HG02610 (cell line): ENCODE data around the gene SLC25A21.

Source experiments
- ATAC-seq: cut with Tn5 transposase; IDR thresholded peaks from one replicate; pipeline ENCODE4 v1.9.1; 2021; ENCODE audit warnings: mild to moderate bottlenecking, moderate library complexity; ENCODE audit not compliant: unreplicated experiment

SLC25A21 gene

GRCh38 chr14:36791402-36791801 lies 381.0 kb downstream of the SLC25A21 start:
- ATAC-seq, result no peak

DNA sequence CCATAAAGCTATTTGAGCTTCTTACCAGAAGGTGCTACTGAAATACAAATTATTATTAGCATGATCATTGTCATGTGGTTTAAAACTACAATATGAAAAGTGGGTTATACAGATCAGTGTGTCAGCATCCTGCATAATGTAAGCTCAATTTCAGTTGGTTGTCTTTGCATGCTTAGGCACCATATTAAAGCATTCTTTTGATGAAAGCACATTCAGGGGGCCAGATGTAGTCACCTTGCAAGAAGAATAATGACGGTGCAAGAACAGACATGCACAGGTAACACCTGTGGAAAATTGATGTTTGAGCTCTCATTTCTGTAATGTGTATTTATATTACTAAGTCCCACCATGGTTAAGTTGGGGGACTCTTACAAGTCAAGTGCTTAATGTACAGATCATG lies 386.9 kb downstream of the SLC25A21 start:
- no peak for ATAC-seq

- no peak for ATAC-seq
Measured at GRCh38 chr14:36784541-36784940, 387.9 kb downstream of the SLC25A21 start.

DNA sequence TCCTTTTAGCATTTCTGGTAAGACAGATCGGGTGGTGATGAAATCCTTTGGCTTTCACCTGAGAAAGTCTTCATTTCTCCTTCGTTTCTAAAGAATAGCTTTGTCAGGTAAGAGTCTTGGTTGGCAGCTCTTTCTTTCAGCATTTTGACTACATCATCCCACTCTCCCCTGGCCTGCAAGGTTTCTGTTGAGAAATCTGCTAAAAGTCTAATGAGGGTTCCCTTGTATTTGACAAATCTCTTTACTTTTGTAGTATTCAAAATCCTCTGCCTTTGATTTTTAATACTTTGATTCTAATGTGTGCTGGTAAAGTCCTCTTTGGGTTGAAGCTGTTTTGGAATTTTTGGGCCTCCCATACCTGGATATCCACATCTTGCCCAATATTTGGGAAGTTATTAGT lies 390.5 kb downstream of the SLC25A21 start:
- ATAC-seq, result no peak

DNA sequence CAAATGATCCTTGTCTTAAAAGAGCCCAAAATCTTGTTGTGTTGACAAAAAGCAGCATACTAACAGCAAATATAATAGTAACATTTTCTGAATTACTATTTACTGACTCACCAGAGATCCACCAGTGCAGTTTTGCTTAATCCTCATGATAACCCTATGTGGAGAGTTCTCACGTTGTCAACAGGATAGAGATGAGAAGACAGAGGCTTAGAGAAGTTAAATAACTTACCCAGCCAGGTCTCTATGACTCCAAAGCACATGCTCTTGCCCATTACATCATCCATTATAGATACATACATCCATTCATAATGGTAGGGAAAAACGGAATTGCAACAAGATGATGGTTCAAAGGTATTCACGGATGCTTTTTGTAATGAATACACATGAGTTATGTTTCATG lies 398.8 kb downstream of the SLC25A21 start:
- no peak for ATAC-seq

DNA sequence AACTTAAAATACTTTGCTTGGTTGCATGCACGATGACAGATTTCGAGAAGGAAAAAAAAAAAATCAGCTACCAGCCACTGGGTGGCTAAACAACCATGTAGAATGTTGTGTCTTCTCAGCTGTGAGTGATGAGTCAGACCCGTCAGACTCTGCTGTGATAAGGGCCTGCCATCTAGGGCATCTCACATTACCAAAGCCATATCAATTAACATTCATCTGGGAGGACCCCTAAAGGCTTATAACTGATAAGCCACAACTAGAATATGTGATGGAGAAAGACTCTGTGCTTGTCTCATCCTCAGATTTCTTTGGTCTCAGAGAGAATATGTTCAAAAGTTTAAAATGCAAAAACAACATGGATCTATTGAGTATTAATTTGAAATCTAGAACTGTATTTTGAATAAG lies 399.3 kb downstream of the SLC25A21 start:
- ATAC-seq, result no peak

DNA sequence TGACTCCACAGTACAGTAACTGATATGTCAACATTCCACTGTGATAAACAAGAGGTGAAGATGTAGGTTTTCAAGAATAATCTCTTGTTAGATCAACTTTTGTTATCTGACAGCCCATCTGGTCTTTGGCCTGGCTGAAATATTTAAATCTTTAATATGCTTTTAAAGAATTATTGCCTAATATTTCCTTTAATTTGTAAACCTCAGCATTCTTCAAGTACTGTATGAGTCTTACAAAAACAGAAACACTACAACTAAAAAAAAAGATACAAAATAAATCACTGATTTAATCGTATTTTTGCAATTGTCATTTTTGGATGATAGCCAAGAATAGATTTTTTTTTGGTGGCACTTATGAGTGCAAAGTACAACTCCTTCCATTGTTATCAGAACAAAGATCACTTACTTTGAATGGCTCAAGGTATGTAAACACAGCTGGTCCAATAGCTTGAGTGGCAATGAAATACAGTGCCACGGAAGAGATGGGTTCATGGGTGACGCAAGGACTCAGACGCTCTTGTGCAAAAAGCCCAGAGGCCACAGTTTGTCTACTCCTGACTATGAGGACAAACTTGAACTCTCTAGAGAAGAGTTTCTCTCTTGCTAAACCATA lies 401.3 kb downstream of the SLC25A21 start:
- no peak for ATAC-seq

DNA sequence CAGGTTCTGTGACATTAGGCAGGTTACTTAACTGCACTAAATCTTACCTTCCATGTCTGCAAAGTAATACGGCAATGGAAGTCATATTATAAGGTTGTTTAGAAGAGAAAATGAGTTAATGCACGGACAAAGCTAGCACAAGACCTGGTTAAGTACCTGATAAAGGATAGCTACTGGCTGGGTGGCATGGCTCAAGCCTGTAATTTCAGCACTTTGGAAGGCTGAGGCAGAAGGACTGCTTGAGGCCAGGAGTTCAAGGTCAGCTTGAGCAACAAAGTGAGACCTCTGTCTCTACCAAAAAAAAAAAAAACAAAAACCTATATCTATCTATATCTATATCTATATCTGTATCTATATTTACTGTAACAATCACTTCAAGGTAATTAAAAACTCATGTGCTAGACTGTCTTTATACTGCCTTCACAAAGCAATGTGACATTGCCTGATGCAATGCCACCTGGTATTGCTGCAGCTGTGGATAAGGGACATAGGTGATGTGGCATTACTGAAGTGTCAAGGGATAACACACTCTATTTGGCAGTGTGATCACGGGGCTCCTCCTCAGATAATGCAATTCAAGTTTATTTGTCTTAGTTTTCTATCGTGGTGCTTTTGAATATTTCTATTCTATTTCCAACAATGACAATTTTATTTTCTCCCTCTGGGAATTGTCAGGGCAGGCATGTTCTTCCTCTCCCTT lies 403.6 kb downstream of the SLC25A21 start:
- ATAC-seq, result no peak

- ATAC-seq, result no peak
Measured at GRCh38 chr14:36767603-36768281, 404.7 kb downstream of the SLC25A21 start.

DNA sequence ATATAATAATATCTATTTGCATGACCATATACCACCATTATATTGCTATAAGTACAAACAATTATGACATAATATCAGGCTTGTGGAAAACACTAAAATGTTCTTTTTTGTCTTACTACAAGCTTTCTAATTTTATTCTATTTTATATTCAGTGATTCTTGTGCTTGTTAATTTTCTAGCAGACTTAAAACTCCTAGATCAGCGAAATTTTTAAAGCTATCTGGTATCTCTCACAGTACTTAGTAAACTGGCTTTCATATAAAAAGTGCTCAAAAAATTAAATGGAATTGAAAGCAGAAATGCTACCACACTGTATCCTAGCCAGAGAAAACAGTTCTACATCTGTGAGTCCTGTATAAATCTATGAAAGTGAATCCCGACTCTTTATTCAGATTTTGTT lies 405.4 kb downstream of the SLC25A21 start:
- no peak for ATAC-seq

- no peak for ATAC-seq
Measured at GRCh38 chr14:36757734-36758601, 414.4 kb downstream of the SLC25A21 start.

DNA sequence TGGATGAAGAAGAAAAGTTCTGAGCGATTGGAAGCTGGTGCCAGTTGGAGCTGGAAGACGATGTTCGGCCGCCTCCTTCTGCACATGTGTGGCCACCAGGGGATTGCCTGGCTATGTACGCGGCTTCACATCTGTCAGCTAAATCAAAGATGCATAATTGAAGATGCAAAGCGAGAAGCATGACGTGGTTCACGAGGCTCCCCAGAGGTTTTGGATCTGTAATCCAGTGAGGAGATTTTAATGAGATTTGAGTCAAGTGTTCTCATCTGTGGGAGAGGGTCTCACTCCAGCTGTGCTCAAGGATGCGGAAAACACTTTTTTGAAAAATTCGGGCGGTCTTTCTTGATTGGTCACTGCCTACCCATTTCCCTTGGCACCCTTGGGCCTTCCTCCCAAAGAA lies 416.2 kb downstream of the SLC25A21 start:
- ATAC-seq, result no peak

DNA sequence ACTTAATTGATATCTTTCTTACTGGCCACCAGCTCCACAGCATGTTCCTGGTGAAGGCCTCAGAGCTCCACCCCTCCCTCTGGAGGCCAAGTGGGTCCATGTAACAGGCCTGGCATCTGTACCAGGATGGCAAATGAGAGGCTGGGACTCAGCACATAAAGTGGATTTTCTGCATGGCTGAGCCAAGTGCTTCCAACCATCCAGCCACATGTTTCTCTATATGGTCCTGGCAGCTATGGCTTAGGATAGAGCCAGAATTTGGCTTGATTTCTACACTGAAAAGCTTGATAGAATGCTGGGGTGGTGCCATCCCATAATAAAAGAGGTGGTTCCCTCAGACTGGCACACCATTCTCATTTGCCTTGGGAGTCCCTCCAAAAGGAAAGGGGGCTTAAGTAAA lies 416.6 kb downstream of the SLC25A21 start:
- ATAC-seq, result no peak

DNA sequence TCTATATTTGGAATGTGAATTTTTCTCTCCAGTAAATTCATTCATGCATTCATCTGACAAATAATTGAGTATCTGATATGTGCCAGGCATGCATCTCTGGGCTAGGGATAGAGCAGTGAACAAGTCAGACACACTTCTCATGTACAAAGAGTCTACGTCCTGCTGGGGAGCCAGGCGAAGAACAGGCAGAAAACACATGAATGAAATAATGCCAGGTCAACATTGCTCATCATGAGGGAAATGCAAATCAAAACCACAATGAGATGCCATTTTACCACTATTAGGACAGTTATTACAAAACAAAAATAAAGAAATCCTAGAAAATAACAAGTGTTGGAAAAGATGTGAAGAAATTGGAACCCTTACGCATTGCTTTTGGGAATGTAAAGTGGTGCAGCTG lies 420.5 kb downstream of the SLC25A21 start:
- no peak for ATAC-seq

- ATAC-seq, result no peak
Measured at GRCh38 chr14:36751106-36751505, 421.3 kb downstream of the SLC25A21 start.

GRCh38 chr14:36750244-36750643 lies 422.2 kb downstream of the SLC25A21 start:
- ATAC-seq, result no peak

DNA sequence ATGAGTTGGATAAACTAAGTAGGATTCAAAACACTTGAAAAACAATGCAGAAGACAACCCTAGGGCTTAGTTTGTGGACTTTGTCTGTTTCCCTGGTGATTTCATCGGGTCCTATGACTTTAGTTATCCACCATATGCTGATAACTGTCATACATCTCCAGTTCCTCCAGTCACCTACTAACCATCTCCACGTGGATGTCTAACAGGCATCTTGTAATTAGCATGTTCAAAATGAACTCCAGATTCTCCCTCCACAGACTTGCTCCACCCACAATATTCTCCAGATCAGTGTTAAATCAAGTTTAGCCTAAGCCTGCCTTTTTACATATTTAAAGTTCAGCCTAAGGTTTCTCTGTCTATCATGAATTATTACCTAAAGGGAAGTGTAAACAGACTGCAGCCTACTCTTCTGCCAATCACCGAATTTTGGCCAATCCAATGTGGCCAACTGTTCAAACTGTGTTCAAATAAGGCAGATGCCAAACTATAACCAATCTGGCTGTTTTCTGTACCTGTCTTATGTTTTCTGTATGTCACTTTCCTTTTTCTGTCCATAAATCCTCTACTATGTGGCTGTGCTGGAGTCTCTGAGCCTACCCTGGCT lies 423.7 kb downstream of the SLC25A21 start:
- no peak for ATAC-seq

DNA sequence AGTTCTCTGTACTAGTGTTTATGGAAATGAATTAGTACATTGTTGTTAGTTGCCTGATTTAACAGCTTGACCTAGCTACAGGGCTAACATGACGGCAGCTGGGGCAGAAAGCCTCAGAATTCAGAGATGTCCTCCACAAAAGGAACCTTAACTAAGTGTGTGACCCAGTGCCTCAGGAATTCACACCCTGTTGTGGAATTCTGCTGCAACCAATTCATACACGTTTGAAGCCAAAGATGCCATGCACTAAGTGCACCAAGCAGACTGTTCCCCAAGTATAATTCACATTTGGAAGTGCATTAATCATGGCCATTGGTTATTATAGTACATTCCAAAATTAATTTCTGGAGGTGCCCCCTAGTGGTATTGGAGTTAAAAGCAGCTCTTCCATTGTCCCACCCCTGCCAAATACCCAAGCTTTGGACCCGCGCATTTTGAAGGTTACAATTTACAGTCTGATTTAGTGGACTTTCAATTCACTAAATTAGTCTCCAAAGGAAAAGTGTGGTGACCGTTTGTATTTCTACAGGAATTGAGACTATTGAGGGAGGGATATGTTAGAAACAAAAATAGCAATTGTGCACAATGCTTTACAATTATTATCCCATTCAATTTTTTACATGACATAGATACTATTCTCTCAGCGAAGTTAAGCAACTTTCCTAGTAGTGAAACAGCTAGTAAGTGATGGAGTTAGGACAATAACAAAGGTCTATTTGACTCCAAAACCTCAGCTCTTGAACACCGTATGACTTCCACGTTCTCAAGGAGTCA lies 424.8 kb downstream of the SLC25A21 start:
- ATAC-seq, result no peak

DNA sequence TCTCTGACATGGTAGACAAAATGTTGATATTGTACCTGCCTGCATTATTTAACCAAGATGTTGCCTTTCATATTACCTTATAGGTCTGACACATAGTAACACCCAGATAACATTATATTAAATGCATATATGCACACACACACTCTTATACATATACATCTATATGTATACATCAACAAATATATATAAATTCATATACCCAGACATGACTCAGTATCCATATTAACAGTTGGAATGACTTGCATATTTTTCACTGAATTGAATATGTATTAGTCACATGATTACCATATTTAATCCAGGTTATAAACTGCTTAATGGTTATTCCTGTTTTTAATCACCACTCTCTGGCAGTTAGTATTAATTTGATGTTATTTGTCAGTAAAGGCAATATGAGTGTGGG lies 425.5 kb downstream of the SLC25A21 start:
- no peak for ATAC-seq

DNA sequence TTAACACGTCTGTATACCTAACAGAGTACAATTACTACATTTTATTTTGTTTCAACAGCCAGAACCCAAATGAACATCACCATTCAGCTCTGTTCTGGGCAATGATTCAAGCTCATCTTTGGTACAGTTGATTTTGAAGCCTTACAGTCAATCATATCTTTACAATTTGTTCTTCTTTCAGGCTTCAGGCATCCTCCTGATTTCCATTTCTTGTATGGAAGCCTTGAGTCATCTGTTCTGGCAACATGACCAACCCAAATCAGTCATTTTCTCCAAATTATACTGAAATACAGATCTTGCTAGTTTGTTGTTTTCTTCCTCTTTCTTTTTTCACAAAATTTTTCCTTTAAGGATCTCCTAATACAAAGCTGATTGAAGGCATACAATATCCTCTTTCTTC lies 430.5 kb downstream of the SLC25A21 start:
- no peak for ATAC-seq
